Neuronal stem cell (in vitro differentiated cells): ENCODE results near the gene C1orf53.
A peak's percentile ranks its signal among the peaks of the same experiment; 100 is the strongest.

Experiments
- DNase-seq: peaks from one replicate; pipeline ENCODE4 v3.0.0-alpha.2; 2013; ENCODE audit warnings: low spot score
- H2AFZ ChIP-seq: one replicate; pipeline ENCODE4 v1.6.1; 2013; ENCODE audit warnings: mild to moderate bottlenecking, low read length, inconsistent platforms
- H2AK5ac ChIP-seq: 2 replicates; pipeline ENCODE4 v1.6.1; 2013; ENCODE audit warnings: low read depth, mild to moderate bottlenecking, inconsistent platforms, low read length, moderate library complexity, mixed read lengths
- H2BK120ac ChIP-seq: 2 replicates; pipeline ENCODE4 v1.6.1; 2013; ENCODE audit warnings: low read depth, mild to moderate bottlenecking, inconsistent platforms, low read length, moderate library complexity, mixed read lengths
- H2BK12ac ChIP-seq: one replicate; pipeline ENCODE4 v1.6.1; 2013; ENCODE audit warnings: low read length, inconsistent platforms
- H2BK15ac ChIP-seq: 2 replicates; pipeline ENCODE4 v1.6.1; 2013; ENCODE audit warnings: mild to moderate bottlenecking, low read length, inconsistent platforms, mixed read lengths
- H2BK5ac ChIP-seq: one replicate; pipeline ENCODE4 v1.6.1; 2013; ENCODE audit warnings: inconsistent platforms, mild to moderate bottlenecking, low read length, moderate library complexity
- H3K14ac ChIP-seq: one replicate; pipeline ENCODE4 v1.6.1; 2013; ENCODE audit warnings: low read length, inconsistent platforms
- H3K18ac ChIP-seq: 2 replicates; pipeline ENCODE4 v1.6.1; 2013; ENCODE audit warnings: low read length, inconsistent platforms
- H3K23ac ChIP-seq: 2 replicates; pipeline ENCODE4 v1.6.1; 2013; ENCODE audit warnings: low read depth, mild to moderate bottlenecking, mixed read lengths, low read length, inconsistent platforms; ENCODE audit not compliant: poor library complexity
- H3K27ac ChIP-seq: replicated peaks from 3 replicates; pipeline ENCODE4 v1.5.1; 2013; ENCODE audit warnings: low read length, inconsistent platforms
- H3K27me3 ChIP-seq, 3 experiments: 2 replicates each; pipeline ENCODE4 v1.6.1; 2013; ENCODE audit warnings: low read length in 3 of 3, mild to moderate bottlenecking in 2 of 3, inconsistent platforms in 1 of 3, low read depth in 1 of 3, mixed read lengths in 1 of 3, moderate library complexity in 1 of 3; ENCODE audit not compliant: control insufficient read depth in 3 of 3, insufficient read depth in 3 of 3
- H3K36me3 ChIP-seq, 2 donors: replicated peaks in 1 of 2; 2 replicates each; pipeline ENCODE4 v1.6.1; 2013; ENCODE audit warnings: low read length in 2 of 2; ENCODE audit not compliant: control insufficient read depth in 2 of 2, insufficient read depth in 2 of 2
- H3K4ac ChIP-seq: 2 replicates; pipeline ENCODE4 v1.6.1; 2013; ENCODE audit warnings: inconsistent platforms, mild to moderate bottlenecking, low read length, moderate library complexity
- H3K4me1 ChIP-seq, 2 donors: 1 replicate in 1 of 2; 2 replicates in 1 of 2; pipeline ENCODE4 v1.6.1; 2013; ENCODE audit warnings: low read length in 2 of 2, low read depth in 1 of 2; ENCODE audit not compliant: control insufficient read depth in 2 of 2, insufficient read depth in 1 of 2
- H3K4me2 ChIP-seq: one replicate; pipeline ENCODE4 v1.6.1; 2013; ENCODE audit warnings: mild to moderate bottlenecking, low read length, inconsistent platforms; ENCODE audit not compliant: insufficient read depth, poor library complexity, severe bottlenecking
- H3K4me3 ChIP-seq, 2 donors: 2 replicates each; pipeline ENCODE4 v1.5.1; 2013; ENCODE audit warnings: low read length in 2 of 2, mild to moderate bottlenecking in 2 of 2, inconsistent platforms in 1 of 2, moderate library complexity in 1 of 2
- H3K79me1 ChIP-seq: one replicate; pipeline ENCODE4 v1.6.1; 2013; ENCODE audit warnings: low read depth, mild to moderate bottlenecking, inconsistent platforms, low read length, moderate library complexity
- H3K9ac ChIP-seq: one replicate; pipeline ENCODE4 v1.6.1; 2013; ENCODE audit warnings: mild to moderate bottlenecking, low read depth, low read length, inconsistent platforms; ENCODE audit not compliant: poor library complexity
- H3K9me3 ChIP-seq, 2 donors: replicated peaks in 1 of 2; 2 replicates each; pipeline versions ENCODE3 to v1.6.1; 2013; ENCODE audit warnings: low read length in 2 of 2, mild to moderate bottlenecking in 2 of 2, inconsistent platforms in 1 of 2, low read depth in 1 of 2, mixed read lengths in 1 of 2, moderate library complexity in 1 of 2; ENCODE audit not compliant: control insufficient read depth in 2 of 2, insufficient read depth in 1 of 2
- H4K8ac ChIP-seq: one replicate; pipeline ENCODE4 v1.6.1; 2013; ENCODE audit warnings: low read depth, mild to moderate bottlenecking, inconsistent platforms, low read length, moderate library complexity
- H4K91ac ChIP-seq: one replicate; pipeline ENCODE4 v1.6.1; 2013; ENCODE audit warnings: low read length, low read depth, mild to moderate bottlenecking, inconsistent platforms; ENCODE audit not compliant: poor library complexity
- WGBS, 2 donors: extraction: QIAGEN DNeasy Blood & Tissue Kit; methylation state at CpG; one replicate each; pipeline ENCODE4 v1.1.7; 2013; ENCODE audit warnings: missing lambda C conversion rate in 2 of 2, mixed read lengths in 1 of 2; ENCODE audit not compliant: insufficient read length in 2 of 2, insufficient replicate concordance in 1 of 2; ENCODE audit errors: extremely low coverage in 2 of 2; 5-methylcytosine and 5-hydroxymethylcytosine counted together

The C1orf53 gene

GRCh38 chr1:197910120-197910991 is 7.9 kb downstream of the C1orf53 start:
- Histone ChIP-seq H3K23ac (no peak overlapping the region), H4K8ac (no peak overlapping the region), H3K9me3 (peaks cover 2 to 3% of the 10 kb centered on the region in 2 donors), H3K27me3 (peaks cover 48 to 100% (median 88%) of the 10 kb centered on the region in 3 experiments), H3K4me1 (peaks cover 0 to 14% of the 10 kb centered on the region in 2 donors), H3K4me3 (no peak overlapping the region), H2AFZ (no peak overlapping the region), H3K18ac (no peak overlapping the region), H3K4me2 (no peak overlapping the region), H2AK5ac (no peak overlapping the region), H3K27ac (no peak overlapping the region), H3K79me1 (no peaks in the 10 kb centered on the region), H3K14ac (no peak overlapping the region), H2BK120ac (no peak overlapping the region), H3K36me3 (no peaks in the 10 kb centered on the region), H2BK15ac (peak overlapping the region; percentile 92), H3K4ac (no peak overlapping the region), H4K91ac (no peak overlapping the region), H3K9ac (no peak overlapping the region), H2BK12ac (no peak overlapping the region), H2BK5ac (no peak overlapping the region)
- DNase-seq: peak; percentile 32
- WGBS, 2 donors: no CpG with 5 or more reads among the region's 37 CpGs

- Histone ChIP-seq H2BK5ac (no peak overlapping the region), H3K4ac (no peak overlapping the region), H2BK15ac (peak overlapping the region; percentile 92), H4K91ac (no peak overlapping the region), H3K27ac (no peak overlapping the region), H3K9me3 (peaks cover 2 to 3% of the 10 kb centered on the region in 2 donors), H2AK5ac (peak overlapping the region; percentile 60), H3K79me1 (no peaks in the 10 kb centered on the region), H2BK12ac (peak overlapping the region; percentile 25), H3K9ac (no peak overlapping the region), H3K27me3 (peaks cover 48 to 100% (median 89%) of the 10 kb centered on the region in 3 experiments), H3K4me3 (no peak overlapping the region), H2AFZ (peak overlapping the region; percentile 62), H4K8ac (no peak overlapping the region), H3K18ac (peak overlapping the region; percentile 74), H3K36me3 (no peaks in the 10 kb centered on the region), H3K4me2 (peak overlapping the region; percentile 51), H2BK120ac (no peak overlapping the region), H3K23ac (peak overlapping the region; percentile 78), H3K4me1 (peaks cover 4 to 17% of the 10 kb centered on the region in 2 donors), H3K14ac (no peak overlapping the region)
- DNase-seq: peak; percentile 40
- no CpG with 5 or more reads among the region's 47 CpGs for WGBS, 2 donors
Observed at GRCh38 chr1:197911111-197911856, 8.9 kb downstream of the C1orf53 start.

GRCh38 chr1:197911857-197912696 is 9.6 kb downstream of the C1orf53 start:
- Histone ChIP-seq H4K91ac (no peak overlapping the region), H3K4ac (no peak overlapping the region), H3K4me1 (peaks cover 9 to 22% of the 10 kb centered on the region in 2 donors), H2AK5ac (no peak overlapping the region), H4K8ac (no peak overlapping the region), H2BK15ac (no peak overlapping the region), H2BK12ac (no peak overlapping the region), H3K4me2 (no peak overlapping the region), H3K36me3 (no peaks in the 10 kb centered on the region), H3K9ac (no peak overlapping the region), H3K9me3 (peaks cover 2 to 3% of the 10 kb centered on the region in 2 donors), H2BK5ac (no peak overlapping the region), H2AFZ (peak overlapping the region; percentile 62), H3K27ac (no peak overlapping the region), H2BK120ac (no peak overlapping the region), H3K79me1 (no peaks in the 10 kb centered on the region), H3K18ac (no peak overlapping the region), H3K27me3 (peaks cover 52 to 100% (median 96%) of the 10 kb centered on the region in 3 experiments), H3K14ac (no peak overlapping the region), H3K23ac (peak overlapping the region; percentile 78), H3K4me3 (no peak overlapping the region)
- DNase-seq: peak; percentile 20
- WGBS, 2 donors: no CpG with 5 or more reads among the region's 46 CpGs
